ENCODE measurements around the gene KCNQ1. TPM values are rescaled to one million over a fixed set of nuclear protein-coding genes. Genes with fewer than 3 reads are reported as not detected.
"Not testable (repeated sequence)": the region's sequence is repeated elsewhere in the genome, so short reads cannot be mapped to it uniquely, and the experiment has no call there.

The KCNQ1 gene
- total RNA-seq, 1 donor from 2014 or later = 2.6 TPM

GRCh38 chr11:2609345-2609744 lies 164.5 kb downstream of the KCNQ1 start:
- Histone ChIP-seq H3K4me1 (ENCODE audit: control insufficient read depth in 3 of 3, insufficient read depth in 3 of 3, low read length in 3 of 3) (no peaks in the 10 kb centered on the region), H3K9ac (ENCODE audit: low read depth in 1 of 3, low read length in 3 of 3) (no peak overlapping the region), H3K36me3 (ENCODE audit: control insufficient read depth in 3 of 3, insufficient read depth in 3 of 3, low read length in 3 of 3) (no peaks in the 10 kb centered on the region)

GRCh38 chr11:2612884-2613571 lies 168.2 kb downstream of the KCNQ1 start:
- Histone ChIP-seq H3K36me3 (ENCODE audit: control insufficient read depth in 3 of 3, insufficient read depth in 3 of 3, low read length in 3 of 3) (no peaks in the 10 kb centered on the region), H3K9me3 (ENCODE audit: control insufficient read depth in 3 of 3, low read length in 3 of 3) (peaks cover 0 to 12% (median 2%) of the 10 kb centered on the region in 3 donors), H3K9ac (ENCODE audit: low read depth in 1 of 3, low read length in 3 of 3) (no peak overlapping the region), H3K27me3 (ENCODE audit: control insufficient read depth in 3 of 3, insufficient read depth in 3 of 3, low read length in 3 of 3) (no peaks in the 10 kb centered on the region), H3K4me1 (ENCODE audit: control insufficient read depth in 3 of 3, insufficient read depth in 3 of 3, low read length in 3 of 3) (no peaks in the 10 kb centered on the region), H3K4me3 (ENCODE audit: low read length in 3 of 3) (no peak overlapping the region), H3K27ac (ENCODE audit: low read depth, low read length) (no peak overlapping the region)

More at GRCh38 chr11:2609345-2609744, 164.5 kb downstream of the KCNQ1 start:
- Histone ChIP-seq H3K27me3 (ENCODE audit: control insufficient read depth in 3 of 3, insufficient read depth in 3 of 3, low read length in 3 of 3) (no peaks in the 10 kb centered on the region), H3K9me3 (ENCODE audit: control insufficient read depth in 3 of 3, low read length in 3 of 3) (peaks cover 0 to 12% (median 2%) of the 10 kb centered on the region in 3 donors), H3K27ac (ENCODE audit: low read depth, low read length) (no peak overlapping the region), H3K4me3 (ENCODE audit: low read length in 3 of 3) (no peak overlapping the region)

GRCh38 chr11:2621894-2622293 lies 177.1 kb downstream of the KCNQ1 start:
- no peak overlapping the region for H3K27ac ChIP-seq (ENCODE audit: low read depth, low read length)

GRCh38 chr11:2625183-2625582 lies 180.4 kb downstream of the KCNQ1 start:
- Histone ChIP-seq H3K27me3 (ENCODE audit: control insufficient read depth in 3 of 3, insufficient read depth in 3 of 3, low read length in 3 of 3) (no peaks in the 10 kb centered on the region), H3K4me1 (ENCODE audit: control insufficient read depth in 3 of 3, insufficient read depth in 3 of 3, low read length in 3 of 3) (no peaks in the 10 kb centered on the region), H3K36me3 (ENCODE audit: control insufficient read depth in 3 of 3, insufficient read depth in 3 of 3, low read length in 3 of 3) (no peaks in the 10 kb centered on the region)

More at GRCh38 chr11:2621894-2622293, 177.1 kb downstream of the KCNQ1 start:
- no peaks in the 10 kb centered on the region for H3K9me3 ChIP-seq (ENCODE audit: control insufficient read depth in 3 of 3, low read length in 3 of 3)
- no peak overlapping the region for H3K4me3 ChIP-seq (ENCODE audit: low read length in 3 of 3)
- H3K9ac ChIP-seq (ENCODE audit: low read depth in 1 of 3, low read length in 3 of 3) = no peak overlapping the region
- H3K36me3 ChIP-seq (ENCODE audit: control insufficient read depth in 3 of 3, insufficient read depth in 3 of 3, low read length in 3 of 3) = no peaks in the 10 kb centered on the region
- no peaks in the 10 kb centered on the region for H3K27me3 ChIP-seq (ENCODE audit: control insufficient read depth in 3 of 3, insufficient read depth in 3 of 3, low read length in 3 of 3)
- no peaks in the 10 kb centered on the region for H3K4me1 ChIP-seq (ENCODE audit: control insufficient read depth in 3 of 3, insufficient read depth in 3 of 3, low read length in 3 of 3)

GRCh38 chr11:2630679-2631078 lies 185.9 kb downstream of the KCNQ1 start:
- H3K9ac ChIP-seq (ENCODE audit: low read depth in 1 of 3, low read length in 3 of 3) = no peak overlapping the region
- no peak overlapping the region for H3K27ac ChIP-seq (ENCODE audit: low read depth, low read length)
- no peaks in the 10 kb centered on the region for H3K4me1 ChIP-seq (ENCODE audit: control insufficient read depth in 3 of 3, insufficient read depth in 3 of 3, low read length in 3 of 3)
- no peak overlapping the region for H3K4me3 ChIP-seq (ENCODE audit: low read length in 3 of 3)
- H3K9me3 ChIP-seq (ENCODE audit: control insufficient read depth in 3 of 3, low read length in 3 of 3) = peaks cover 0 to 7% (median 0%) of the 10 kb centered on the region in 3 donors
- no peaks in the 10 kb centered on the region for H3K27me3 ChIP-seq (ENCODE audit: control insufficient read depth in 3 of 3, insufficient read depth in 3 of 3, low read length in 3 of 3)
- H3K36me3 ChIP-seq (ENCODE audit: control insufficient read depth in 3 of 3, insufficient read depth in 3 of 3, low read length in 3 of 3) = no peaks in the 10 kb centered on the region

More at GRCh38 chr11:2625183-2625582, 180.4 kb downstream of the KCNQ1 start:
- no peak overlapping the region for H3K27ac ChIP-seq (ENCODE audit: low read depth, low read length)
- no peak overlapping the region for H3K4me3 ChIP-seq (ENCODE audit: low read length in 3 of 3)
- H3K9ac ChIP-seq (ENCODE audit: low read depth in 1 of 3, low read length in 3 of 3) = no peak overlapping the region
- H3K9me3 ChIP-seq (ENCODE audit: control insufficient read depth in 3 of 3, low read length in 3 of 3) = peaks cover 0 to 5% (median 0%) of the 10 kb centered on the region in 3 donors

- Histone ChIP-seq H3K27me3 (ENCODE audit: control insufficient read depth in 3 of 3, insufficient read depth in 3 of 3, low read length in 3 of 3) (no peaks in the 10 kb centered on the region), H3K27ac (ENCODE audit: low read depth, low read length) (no peak overlapping the region), H3K4me1 (ENCODE audit: control insufficient read depth in 3 of 3, insufficient read depth in 3 of 3, low read length in 3 of 3) (no peaks in the 10 kb centered on the region), H3K4me3 (ENCODE audit: low read length in 3 of 3) (no peak overlapping the region), H3K9me3 (ENCODE audit: control insufficient read depth in 3 of 3, low read length in 3 of 3) (peaks cover 0 to 7% (median 0%) of the 10 kb centered on the region in 3 donors), H3K9ac (ENCODE audit: low read depth in 1 of 3, low read length in 3 of 3) (no peak overlapping the region), H3K36me3 (ENCODE audit: control insufficient read depth in 3 of 3, insufficient read depth in 3 of 3, low read length in 3 of 3) (no peaks in the 10 kb centered on the region)
Observed at GRCh38 chr11:2631161-2631560, 186.4 kb downstream of the KCNQ1 start.

GRCh38 chr11:2639763-2640162 lies 195.0 kb downstream of the KCNQ1 start:
- H3K9me3 ChIP-seq (ENCODE audit: control insufficient read depth in 3 of 3, low read length in 3 of 3) = peaks cover 2 to 26% (median 4%) of the 10 kb centered on the region in 3 donors
- not testable (repeated sequence) for H3K4me3 ChIP-seq (ENCODE audit: low read length in 3 of 3)

GRCh38 chr11:2641623-2642022 lies 196.8 kb downstream of the KCNQ1 start:
- H3K36me3 ChIP-seq (ENCODE audit: control insufficient read depth in 3 of 3, insufficient read depth in 3 of 3, low read length in 3 of 3) = no peaks in the 10 kb centered on the region
- H3K27ac ChIP-seq (ENCODE audit: low read depth, low read length) = no peak overlapping the region
- peaks cover 14 to 36% (median 15%) of the 10 kb centered on the region in 3 donors for H3K9me3 ChIP-seq (ENCODE audit: control insufficient read depth in 3 of 3, low read length in 3 of 3)
- H3K27me3 ChIP-seq (ENCODE audit: control insufficient read depth in 3 of 3, insufficient read depth in 3 of 3, low read length in 3 of 3) = no peaks in the 10 kb centered on the region
- no peaks in the 10 kb centered on the region for H3K4me1 ChIP-seq (ENCODE audit: control insufficient read depth in 3 of 3, insufficient read depth in 3 of 3, low read length in 3 of 3)
- no peak overlapping the region for H3K9ac ChIP-seq (ENCODE audit: low read depth in 1 of 3, low read length in 3 of 3)
- H3K4me3 ChIP-seq (ENCODE audit: low read length in 3 of 3) = no peak overlapping the region

More at GRCh38 chr11:2639763-2640162, 195.0 kb downstream of the KCNQ1 start:
- H3K27ac ChIP-seq (ENCODE audit: low read depth, low read length); H3K36me3 ChIP-seq (ENCODE audit: control insufficient read depth in 3 of 3, insufficient read depth in 3 of 3, low read length in 3 of 3); H3K27me3 ChIP-seq (ENCODE audit: control insufficient read depth in 3 of 3, insufficient read depth in 3 of 3, low read length in 3 of 3); H3K9ac ChIP-seq (ENCODE audit: low read depth in 1 of 3, low read length in 3 of 3); H3K4me1 ChIP-seq (ENCODE audit: control insufficient read depth in 3 of 3, insufficient read depth in 3 of 3, low read length in 3 of 3): not testable (repeated sequence)

- no peak overlapping the region for H3K27ac ChIP-seq (ENCODE audit: low read depth, low read length)
- no peak overlapping the region for H3K9ac ChIP-seq (ENCODE audit: low read depth in 1 of 3, low read length in 3 of 3)
- H3K27me3 ChIP-seq (ENCODE audit: control insufficient read depth in 3 of 3, insufficient read depth in 3 of 3, low read length in 3 of 3) = no peaks in the 10 kb centered on the region
- peaks cover 14 to 36% (median 18%) of the 10 kb centered on the region in 3 donors for H3K9me3 ChIP-seq (ENCODE audit: control insufficient read depth in 3 of 3, low read length in 3 of 3)
- H3K4me3 ChIP-seq (ENCODE audit: low read length in 3 of 3) = no peak overlapping the region
- no peaks in the 10 kb centered on the region for H3K36me3 ChIP-seq (ENCODE audit: control insufficient read depth in 3 of 3, insufficient read depth in 3 of 3, low read length in 3 of 3)
- H3K4me1 ChIP-seq (ENCODE audit: control insufficient read depth in 3 of 3, insufficient read depth in 3 of 3, low read length in 3 of 3) = no peaks in the 10 kb centered on the region
Observed at GRCh38 chr11:2643746-2644145, 198.9 kb downstream of the KCNQ1 start.

GRCh38 chr11:2644844-2645778 lies 200.3 kb downstream of the KCNQ1 start:
- Histone ChIP-seq H3K27ac (ENCODE audit: low read depth, low read length) (no peak overlapping the region), H3K4me3 (ENCODE audit: low read length in 3 of 3) (peak overlapping the region in 2 of 3 donors; percentile 15 to 20), H3K36me3 (ENCODE audit: control insufficient read depth in 3 of 3, insufficient read depth in 3 of 3, low read length in 3 of 3) (no peaks in the 10 kb centered on the region), H3K9ac (ENCODE audit: low read depth in 1 of 3, low read length in 3 of 3) (no peak overlapping the region), H3K27me3 (ENCODE audit: control insufficient read depth in 3 of 3, insufficient read depth in 3 of 3, low read length in 3 of 3) (no peaks in the 10 kb centered on the region), H3K9me3 (ENCODE audit: control insufficient read depth in 3 of 3, low read length in 3 of 3) (peaks cover 20 to 42% (median 21%) of the 10 kb centered on the region in 3 donors), H3K4me1 (ENCODE audit: control insufficient read depth in 3 of 3, insufficient read depth in 3 of 3, low read length in 3 of 3) (no peaks in the 10 kb centered on the region)

Measured in skeletal muscle tissue (tissue), 4 donors.